Measurements from ENCODE around the gene ANAPC5.

Gene ANAPC5

DNA sequence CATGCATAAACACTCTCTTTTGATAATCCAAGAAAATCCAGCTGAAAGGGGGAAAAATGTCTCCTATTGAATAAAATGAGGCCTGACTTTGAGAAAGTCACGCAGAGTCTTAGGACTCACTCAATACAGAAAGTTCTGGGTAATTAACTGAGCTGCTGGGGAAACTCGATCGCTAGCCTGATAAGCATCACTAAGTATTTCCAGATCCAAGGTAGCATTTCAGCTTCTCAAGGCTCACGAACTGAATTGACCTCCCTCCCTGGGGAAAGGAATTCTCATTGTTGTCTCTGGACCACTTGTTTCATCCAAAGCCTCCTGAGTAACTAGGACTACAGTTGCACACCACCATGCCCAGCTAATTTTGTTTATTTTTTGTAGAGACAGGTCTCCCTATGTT is 13.8 kb upstream of the ANAPC5 start:
- no peak for DNase-seq (ENCODE audit: low read depth)

- DNase-seq (ENCODE audit: low read depth), result no peak
Measured at GRCh38 chr12:121365416-121366062, 13.3 kb upstream of the ANAPC5 start.

DNA sequence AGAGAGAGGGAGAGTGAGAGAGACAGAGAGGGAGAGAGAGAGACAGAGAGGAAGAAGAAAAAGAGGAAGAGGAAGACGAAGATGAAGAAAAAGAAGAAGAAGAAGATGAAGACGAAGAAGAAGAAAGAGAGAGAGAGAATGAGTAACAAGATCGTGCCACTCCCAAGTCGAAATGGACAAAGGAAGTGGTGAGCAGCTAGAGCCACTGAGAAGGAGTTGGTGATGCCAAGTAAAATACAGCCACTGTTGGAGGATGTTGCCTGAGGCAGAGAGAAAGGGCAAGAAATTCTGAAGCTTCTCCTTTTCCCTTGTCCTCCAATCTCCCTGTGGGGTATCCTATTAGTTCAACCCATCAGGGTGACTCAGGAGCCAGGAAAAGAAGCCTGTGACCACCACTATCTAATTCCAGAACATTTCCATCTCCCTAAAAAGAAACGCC is 12.5 kb upstream of the ANAPC5 start:
- DNase-seq (ENCODE audit: low read depth), result no peak

- no peak for DNase-seq (ENCODE audit: low read depth)
Measured at GRCh38 chr12:121358073-121358472, 5.9 kb upstream of the ANAPC5 start.

DNA sequence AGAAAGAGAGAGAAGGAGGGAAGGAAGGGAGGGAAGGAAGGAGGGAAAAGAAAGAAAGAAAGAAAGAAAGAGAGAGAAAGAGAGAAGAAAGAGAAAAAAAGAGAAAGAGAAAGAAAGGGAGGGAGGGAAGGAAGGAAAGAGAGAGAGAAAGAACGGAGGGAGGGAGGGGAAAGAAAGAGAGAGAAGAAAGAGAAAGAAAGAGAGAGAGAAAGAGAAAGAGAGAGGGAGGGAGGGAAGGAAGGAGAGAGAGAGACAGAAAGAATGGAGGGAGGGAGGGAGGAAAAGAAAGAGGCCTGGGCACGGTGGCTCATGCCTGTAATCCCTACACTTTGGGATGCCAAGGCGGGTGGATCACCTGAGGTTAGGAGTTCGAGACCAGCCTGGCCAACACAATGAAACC is 5.1 kb upstream of the ANAPC5 start:
- no peak for DNase-seq (ENCODE audit: low read depth)

DNA sequence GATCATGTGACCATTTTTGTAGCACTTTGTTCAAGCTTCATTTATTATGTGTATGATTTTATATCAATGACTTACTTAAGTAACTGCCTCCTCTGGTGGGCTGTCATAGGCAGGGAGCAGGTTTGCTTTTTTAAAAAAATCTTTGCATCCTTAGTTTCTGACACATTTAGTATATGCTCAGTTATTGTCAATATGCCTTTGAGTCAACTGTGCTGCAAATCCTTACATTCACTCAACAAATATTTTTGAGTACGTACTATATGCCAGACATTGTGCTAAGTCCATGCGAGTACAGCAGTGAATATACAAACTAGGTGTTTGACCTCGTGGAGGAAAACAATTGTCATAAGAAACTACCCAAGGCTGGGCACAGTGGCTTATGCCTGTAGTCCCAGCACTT is 4.4 kb upstream of the ANAPC5 start:
- no peak for DNase-seq (ENCODE audit: low read depth)

DNA sequence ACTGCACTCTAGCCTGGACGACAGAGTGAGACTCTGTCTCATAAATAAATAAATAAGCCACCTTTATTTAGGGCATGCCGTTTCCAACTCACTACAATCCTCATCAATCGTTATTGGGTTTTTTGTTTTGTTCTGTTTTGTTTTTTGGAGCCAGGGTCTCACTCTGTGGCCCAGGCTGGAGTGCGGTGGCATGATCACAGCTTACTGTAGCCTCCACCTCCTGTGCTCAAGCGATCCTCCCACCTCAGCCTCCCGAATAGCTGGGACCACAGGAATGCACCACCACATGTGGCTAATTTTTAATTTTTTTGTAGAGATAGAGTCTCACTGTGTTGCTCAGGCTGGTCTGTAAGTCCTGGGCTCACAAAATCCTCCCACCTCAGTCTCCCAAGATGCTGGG is 3.6 kb upstream of the ANAPC5 start:
- no peak for DNase-seq (ENCODE audit: low read depth)

- DNase-seq (ENCODE audit: low read depth), result no peak
Measured at GRCh38 chr12:121352682-121353018, 439 bp upstream of the ANAPC5 start.

GRCh38 chr12:121346747-121347146 is 5.5 kb downstream of the ANAPC5 start:
- no peak for DNase-seq (ENCODE audit: low read depth)

DNA sequence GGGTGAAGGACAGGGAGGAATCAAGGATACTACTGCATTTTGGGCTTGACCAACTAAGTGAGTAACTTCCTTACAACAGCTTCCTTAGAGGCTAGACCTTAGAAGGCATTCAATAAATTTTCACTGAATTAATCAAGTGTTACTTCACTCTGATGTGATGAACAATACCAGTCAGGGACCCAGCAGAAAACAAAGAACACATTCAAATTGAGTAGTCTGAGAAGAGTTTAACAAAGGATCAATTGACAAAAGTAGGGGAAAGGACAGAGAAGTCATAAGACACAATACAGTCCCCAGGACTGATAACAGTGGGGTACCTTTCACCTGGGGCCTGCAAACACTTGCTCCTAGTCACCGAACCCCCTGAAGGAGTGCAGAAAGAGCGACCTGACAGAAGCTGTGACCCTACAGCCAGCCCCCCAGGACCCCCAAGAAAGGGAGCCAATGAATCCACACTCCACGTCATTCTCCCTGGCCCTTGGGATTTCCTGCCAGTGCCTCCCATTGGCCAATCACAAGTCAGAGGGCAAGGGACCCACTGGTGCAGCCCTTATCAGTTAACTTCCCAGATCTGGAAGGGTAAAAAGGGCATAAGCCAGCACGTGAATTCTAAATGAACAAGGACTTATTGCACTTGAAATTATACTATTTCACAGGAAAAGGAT is 6.9 kb downstream of the ANAPC5 start:
- DNase-seq (ENCODE audit: low read depth), result no peak

GRCh38 chr12:121344506-121344905 is 7.7 kb downstream of the ANAPC5 start:
- DNase-seq (ENCODE audit: low read depth), result no peak

GRCh38 chr12:121337416-121337815 is 14.8 kb downstream of the ANAPC5 start:
- DNase-seq (ENCODE audit: low read depth), result no peak

DNA sequence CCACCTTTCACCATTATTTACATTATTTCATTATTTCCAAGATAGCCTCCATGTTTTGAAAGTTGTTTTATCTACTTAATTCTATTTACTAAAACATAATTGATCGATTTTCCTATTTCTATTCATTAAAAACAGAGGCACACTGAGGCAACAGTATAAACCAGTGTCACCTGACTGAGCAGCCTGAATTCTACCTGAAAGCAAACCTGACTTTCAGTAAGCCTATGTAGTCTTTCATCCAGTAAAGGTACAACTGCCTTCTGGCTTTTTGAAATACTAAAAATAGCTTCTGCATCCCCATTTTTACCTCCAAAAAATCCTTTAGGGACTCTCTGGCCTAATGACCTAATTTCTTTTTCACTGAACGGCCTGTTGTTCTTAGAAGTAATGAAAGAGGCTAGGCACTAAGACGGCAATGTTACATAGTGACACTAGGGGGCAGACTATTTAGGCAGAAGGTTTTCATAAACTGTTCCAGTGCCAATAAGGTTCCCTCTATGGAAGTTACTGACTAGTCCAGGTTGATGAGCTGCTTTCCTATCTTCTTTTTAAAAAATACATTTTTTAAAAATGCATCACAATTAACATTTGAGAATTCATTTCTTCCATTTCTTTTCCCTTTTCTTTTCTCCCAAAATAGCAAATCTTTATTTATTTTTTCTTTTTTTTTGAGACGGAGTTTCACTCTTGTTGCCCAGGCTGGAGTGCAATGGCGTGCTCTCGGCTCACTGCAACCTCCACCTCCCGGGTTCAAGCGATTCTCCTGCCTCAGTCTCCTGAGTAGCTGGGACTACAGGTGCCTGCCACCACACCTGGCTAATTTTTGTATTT is 17.5 kb downstream of the ANAPC5 start:
- DNase-seq (ENCODE audit: low read depth), result no peak

GRCh38 chr12:121333747-121334146 is 18.5 kb downstream of the ANAPC5 start:
- DNase-seq (ENCODE audit: low read depth), result no peak

DNA sequence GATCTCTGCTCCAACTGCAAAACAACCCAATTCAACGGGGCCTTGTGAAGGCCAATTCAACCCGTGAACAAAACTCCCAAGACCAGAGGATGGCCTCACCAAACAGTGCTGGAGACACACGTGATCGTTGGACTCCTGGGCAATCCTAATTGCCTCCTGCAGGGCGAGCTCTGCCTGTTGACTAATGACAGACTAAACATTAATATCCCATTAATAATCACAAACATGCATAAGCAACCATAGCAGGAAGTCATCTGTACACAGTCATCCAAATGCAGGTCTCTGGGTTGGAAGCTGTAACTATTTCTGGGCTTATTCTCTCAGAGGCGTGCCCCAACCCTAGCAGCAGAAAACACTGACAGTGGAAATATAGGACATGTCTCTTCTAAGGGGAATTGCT is 21.0 kb downstream of the ANAPC5 start:
- DNase-seq (ENCODE audit: low read depth), result no peak

GRCh38 chr12:121330692-121331091 is 21.5 kb downstream of the ANAPC5 start:
- DNase-seq (ENCODE audit: low read depth), result no peak

DNA sequence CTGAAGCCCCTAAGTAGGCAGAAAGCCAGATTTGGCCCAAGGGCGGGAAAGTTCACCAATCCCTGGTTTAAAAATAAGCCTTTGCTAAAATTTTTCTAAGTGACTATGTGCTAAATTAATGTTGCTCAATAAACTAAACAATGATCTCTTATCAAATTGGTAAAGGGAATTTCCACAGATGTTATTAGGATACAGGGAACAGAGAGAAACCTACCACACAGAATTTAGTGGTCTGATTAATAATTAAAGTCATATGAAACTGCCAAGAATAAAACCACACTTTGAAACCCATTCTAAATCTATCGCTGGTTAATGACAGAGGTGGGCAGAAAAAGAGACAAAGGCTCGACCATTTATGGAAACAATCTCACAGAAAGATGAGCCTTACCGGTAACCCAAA is 22.0 kb downstream of the ANAPC5 start:
- DNase-seq (ENCODE audit: low read depth), result no peak

GRCh38 chr12:121328620-121329019 is 23.6 kb downstream of the ANAPC5 start:
- no peak for DNase-seq (ENCODE audit: low read depth)

GRCh38 chr12:121326996-121327674 is 25.1 kb downstream of the ANAPC5 start:
- no peak for DNase-seq (ENCODE audit: low read depth)

DNA sequence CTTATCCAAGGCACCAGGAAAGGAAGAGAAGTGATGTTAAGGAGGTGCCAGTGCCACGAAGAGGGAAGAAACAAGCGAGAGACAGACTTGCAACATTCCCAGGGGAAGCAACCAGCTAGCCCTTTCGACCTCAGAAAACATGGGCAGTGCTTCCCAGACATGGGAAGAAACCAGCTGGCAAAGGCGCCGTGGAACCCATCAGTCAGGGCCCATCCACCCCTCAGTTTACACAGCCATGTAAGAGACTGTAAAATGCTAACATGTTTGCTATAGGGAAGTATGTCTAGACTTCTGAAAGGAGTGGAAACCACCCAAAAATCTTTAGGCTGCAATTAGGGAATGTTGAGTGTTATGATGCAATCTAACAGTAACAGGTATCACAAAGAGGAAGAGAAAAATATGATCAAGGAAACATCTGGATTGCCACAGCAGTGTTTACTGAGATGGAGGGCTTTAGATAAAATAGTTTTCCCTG is 26.3 kb downstream of the ANAPC5 start:
- DNase-seq (ENCODE audit: low read depth), result no peak

GRCh38 chr12:121323908-121324307 is 28.3 kb downstream of the ANAPC5 start:
- no peak for DNase-seq (ENCODE audit: low read depth)

- no peak for DNase-seq (ENCODE audit: low read depth)
Measured at GRCh38 chr12:121318121-121318520, 34.1 kb downstream of the ANAPC5 start.

GRCh38 chr12:121314431-121314830 is 37.8 kb downstream of the ANAPC5 start:
- DNase-seq (ENCODE audit: low read depth), result no peak
